ENCODE data around the gene CAB39.

Gene CAB39

DNA sequence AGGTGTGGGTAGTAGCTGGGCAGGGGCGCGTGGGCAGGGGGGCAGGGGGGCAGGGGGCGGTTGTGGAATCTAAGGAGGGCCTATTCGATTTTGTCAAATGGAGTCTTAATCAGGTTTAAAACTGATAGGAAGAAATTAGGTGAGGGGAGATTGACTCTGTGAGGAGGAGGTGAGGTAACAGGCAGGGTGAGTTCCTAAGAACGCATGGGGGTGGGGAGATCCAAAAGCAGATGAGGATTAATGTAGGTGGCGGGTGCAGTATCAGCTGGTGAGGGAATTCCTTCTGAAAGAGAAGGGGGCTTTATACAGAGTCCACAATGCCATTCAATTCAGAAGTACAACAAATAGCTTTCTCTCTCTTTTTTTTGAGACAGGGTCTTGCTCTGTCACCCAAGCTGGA is 72.7 kb downstream of the CAB39 start:
- TF ChIP-seq RARB (CRISPR knock-in tag; IDR thresholded peaks at IDR 0.05), result no peak
- no peak for TF ChIP-seq ARNTL (CRISPR knock-in tag; IDR thresholded peaks at IDR 0.05; ENCODE audit: borderline replicate concordance, low read depth)
- no peak for TF ChIP-seq ZNF565 (CRISPR knock-in tag; conservative IDR thresholded peaks at IDR 0.05; ENCODE audit: low read depth)
- TF ChIP-seq TOX (CRISPR knock-in tag; IDR thresholded peaks at IDR 0.05; ENCODE audit: borderline replicate concordance), result no peak
- TF ChIP-seq CSDC2 (CRISPR knock-in tag; IDR thresholded peaks at IDR 0.05), result no peak
- no peak for TF ChIP-seq SNAI2 (CRISPR knock-in tag; IDR thresholded peaks at IDR 0.05)
- TF ChIP-seq ZNF70 (CRISPR knock-in tag; IDR thresholded peaks at IDR 0.05), result no peak
- TF ChIP-seq GLIS3 (CRISPR knock-in tag; IDR thresholded peaks at IDR 0.05), result no peak
- TF ChIP-seq OSR1 (CRISPR knock-in tag; IDR thresholded peaks at IDR 0.05), result no peak
- TF ChIP-seq ZC3H10 (CRISPR knock-in tag; IDR thresholded peaks at IDR 0.05), result no peak
- no peak for TF ChIP-seq ISL1 (CRISPR knock-in tag; IDR thresholded peaks at IDR 0.05)
- no peak for TF ChIP-seq PPARA (CRISPR knock-in tag; IDR thresholded peaks at IDR 0.05; ENCODE audit: borderline replicate concordance)
- no peak for TF ChIP-seq TCF4 (CRISPR knock-in tag; IDR thresholded peaks at IDR 0.05; ENCODE audit: borderline replicate concordance)
- no peak for TF ChIP-seq ZFP3 (CRISPR knock-in tag; IDR thresholded peaks at IDR 0.05)
- TF ChIP-seq ZFP30 (CRISPR knock-in tag; IDR thresholded peaks at IDR 0.05), result no peak
- TF ChIP-seq, protein P1, sequence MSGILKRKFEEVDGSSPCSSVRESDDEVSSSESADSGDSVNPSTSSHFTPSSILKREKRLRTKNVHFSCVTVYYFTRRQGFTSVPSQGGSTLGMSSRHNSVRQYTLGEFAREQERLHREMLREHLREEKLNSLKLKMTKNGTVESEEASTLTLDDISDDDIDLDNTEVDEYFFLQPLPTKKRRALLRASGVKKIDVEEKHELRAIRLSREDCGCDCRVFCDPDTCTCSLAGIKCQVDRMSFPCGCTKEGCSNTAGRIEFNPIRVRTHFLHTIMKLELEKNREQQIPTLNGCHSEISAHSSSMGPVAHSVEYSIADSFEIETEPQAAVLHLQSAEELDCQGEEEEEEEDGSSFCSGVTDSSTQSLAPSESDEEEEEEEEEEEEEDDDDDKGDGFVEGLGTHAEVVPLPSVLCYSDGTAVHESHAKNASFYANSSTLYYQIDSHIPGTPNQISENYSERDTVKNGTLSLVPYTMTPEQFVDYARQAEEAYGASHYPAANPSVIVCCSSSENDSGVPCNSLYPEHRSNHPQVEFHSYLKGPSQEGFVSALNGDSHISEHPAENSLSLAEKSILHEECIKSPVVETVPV (CRISPR knock-in tag; IDR thresholded peaks at IDR 0.05), result no peak
- TF ChIP-seq BACH2 (CRISPR knock-in tag; IDR thresholded peaks at IDR 0.05; ENCODE audit: borderline replicate concordance), result no peak
- TF ChIP-seq, protein P2, sequence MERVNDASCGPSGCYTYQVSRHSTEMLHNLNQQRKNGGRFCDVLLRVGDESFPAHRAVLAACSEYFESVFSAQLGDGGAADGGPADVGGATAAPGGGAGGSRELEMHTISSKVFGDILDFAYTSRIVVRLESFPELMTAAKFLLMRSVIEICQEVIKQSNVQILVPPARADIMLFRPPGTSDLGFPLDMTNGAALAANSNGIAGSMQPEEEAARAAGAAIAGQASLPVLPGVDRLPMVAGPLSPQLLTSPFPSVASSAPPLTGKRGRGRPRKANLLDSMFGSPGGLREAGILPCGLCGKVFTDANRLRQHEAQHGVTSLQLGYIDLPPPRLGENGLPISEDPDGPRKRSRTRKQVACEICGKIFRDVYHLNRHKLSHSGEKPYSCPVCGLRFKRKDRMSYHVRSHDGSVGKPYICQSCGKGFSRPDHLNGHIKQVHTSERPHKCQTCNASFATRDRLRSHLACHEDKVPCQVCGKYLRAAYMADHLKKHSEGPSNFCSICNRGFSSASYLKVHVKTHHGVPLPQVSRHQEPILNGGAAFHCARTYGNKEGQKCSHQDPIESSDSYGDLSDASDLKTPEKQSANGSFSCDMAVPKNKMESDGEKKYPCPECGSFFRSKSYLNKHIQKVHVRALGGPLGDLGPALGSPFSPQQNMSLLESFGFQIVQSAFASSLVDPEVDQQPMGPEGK (CRISPR knock-in tag; IDR thresholded peaks at IDR 0.05; ENCODE audit: borderline replicate concordance), result no peak
- TF ChIP-seq, protein P3, sequence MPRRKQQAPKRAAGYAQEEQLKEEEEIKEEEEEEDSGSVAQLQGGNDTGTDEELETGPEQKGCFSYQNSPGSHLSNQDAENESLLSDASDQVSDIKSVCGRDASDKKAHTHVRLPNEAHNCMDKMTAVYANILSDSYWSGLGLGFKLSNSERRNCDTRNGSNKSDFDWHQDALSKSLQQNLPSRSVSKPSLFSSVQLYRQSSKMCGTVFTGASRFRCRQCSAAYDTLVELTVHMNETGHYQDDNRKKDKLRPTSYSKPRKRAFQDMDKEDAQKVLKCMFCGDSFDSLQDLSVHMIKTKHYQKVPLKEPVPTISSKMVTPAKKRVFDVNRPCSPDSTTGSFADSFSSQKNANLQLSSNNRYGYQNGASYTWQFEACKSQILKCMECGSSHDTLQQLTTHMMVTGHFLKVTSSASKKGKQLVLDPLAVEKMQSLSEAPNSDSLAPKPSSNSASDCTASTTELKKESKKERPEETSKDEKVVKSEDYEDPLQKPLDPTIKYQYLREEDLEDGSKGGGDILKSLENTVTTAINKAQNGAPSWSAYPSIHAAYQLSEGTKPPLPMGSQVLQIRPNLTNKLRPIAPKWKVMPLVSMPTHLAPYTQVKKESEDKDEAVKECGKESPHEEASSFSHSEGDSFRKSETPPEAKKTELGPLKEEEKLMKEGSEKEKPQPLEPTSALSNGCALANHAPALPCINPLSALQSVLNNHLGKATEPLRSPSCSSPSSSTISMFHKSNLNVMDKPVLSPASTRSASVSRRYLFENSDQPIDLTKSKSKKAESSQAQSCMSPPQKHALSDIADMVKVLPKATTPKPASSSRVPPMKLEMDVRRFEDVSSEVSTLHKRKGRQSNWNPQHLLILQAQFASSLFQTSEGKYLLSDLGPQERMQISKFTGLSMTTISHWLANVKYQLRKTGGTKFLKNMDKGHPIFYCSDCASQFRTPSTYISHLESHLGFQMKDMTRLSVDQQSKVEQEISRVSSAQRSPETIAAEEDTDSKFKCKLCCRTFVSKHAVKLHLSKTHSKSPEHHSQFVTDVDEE (CRISPR knock-in tag; IDR thresholded peaks at IDR 0.05), result no peak
- no peak for ATAC-seq

DNA sequence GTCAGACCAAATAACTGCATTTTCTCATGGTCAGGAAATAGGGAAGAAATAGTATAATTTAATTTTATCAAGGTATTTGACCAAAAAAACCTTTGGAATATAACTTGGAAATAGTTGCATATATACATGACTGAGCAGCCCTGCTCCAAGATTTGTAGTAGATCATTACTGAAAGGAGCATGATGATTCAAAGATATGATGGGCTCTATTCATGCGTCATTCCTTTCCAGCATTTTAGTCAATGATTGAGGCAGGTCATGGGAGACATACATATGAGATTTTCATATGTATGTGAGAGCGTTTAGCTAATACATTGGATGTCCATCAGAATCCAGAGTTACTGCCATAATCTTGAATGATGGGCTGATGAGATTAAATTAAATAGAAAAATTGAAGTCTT is 74.5 kb downstream of the CAB39 start:
- no peak for ATAC-seq
- TF ChIP-seq ISL1 (CRISPR knock-in tag; IDR thresholded peaks at IDR 0.05) (no peak), GLIS3 (CRISPR knock-in tag; IDR thresholded peaks at IDR 0.05) (no peak), RARB (CRISPR knock-in tag; IDR thresholded peaks at IDR 0.05) (no peak), ZC3H10 (CRISPR knock-in tag; IDR thresholded peaks at IDR 0.05) (no peak), TCF4 (CRISPR knock-in tag; IDR thresholded peaks at IDR 0.05; ENCODE audit: borderline replicate concordance) (no peak), TOX (CRISPR knock-in tag; IDR thresholded peaks at IDR 0.05; ENCODE audit: borderline replicate concordance) (no peak)
- TF ChIP-seq, protein P3 (CRISPR knock-in tag; IDR thresholded peaks at IDR 0.05), result no peak

DNA sequence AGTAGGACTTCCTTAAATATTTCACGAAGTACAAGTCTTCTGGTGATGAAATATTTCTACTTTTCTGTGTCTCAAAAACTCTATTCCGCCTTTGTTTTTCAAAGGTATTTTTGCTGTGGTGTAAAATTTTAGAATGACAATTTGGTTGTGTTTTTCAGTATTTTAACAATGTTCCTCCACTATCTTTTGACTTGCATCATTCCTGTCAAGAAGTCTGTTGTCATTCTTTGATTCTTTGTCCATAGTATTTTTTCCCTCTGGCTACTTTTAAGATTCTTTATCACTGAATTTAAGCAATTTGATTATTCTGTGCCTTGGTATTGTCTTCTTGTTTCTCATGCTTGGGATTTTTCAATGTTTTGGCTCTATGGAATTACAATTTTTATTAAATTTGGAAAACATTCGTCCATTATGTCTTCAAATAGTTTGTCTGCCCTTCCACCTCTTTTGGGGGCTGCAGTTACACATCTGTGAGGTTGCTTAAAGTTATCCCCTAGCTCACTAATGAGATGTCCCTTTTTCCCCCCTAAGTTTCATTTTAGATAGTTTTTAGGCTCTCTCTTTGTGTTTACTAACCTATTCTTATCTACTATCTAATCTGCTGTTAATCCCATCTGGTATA is 76.0 kb downstream of the CAB39 start:
- no peak for TF ChIP-seq ZNF8 (CRISPR knock-in tag; IDR thresholded peaks at IDR 0.05)
- no peak for TF ChIP-seq TOX (CRISPR knock-in tag; IDR thresholded peaks at IDR 0.05; ENCODE audit: borderline replicate concordance)
- TF ChIP-seq, protein P4, sequence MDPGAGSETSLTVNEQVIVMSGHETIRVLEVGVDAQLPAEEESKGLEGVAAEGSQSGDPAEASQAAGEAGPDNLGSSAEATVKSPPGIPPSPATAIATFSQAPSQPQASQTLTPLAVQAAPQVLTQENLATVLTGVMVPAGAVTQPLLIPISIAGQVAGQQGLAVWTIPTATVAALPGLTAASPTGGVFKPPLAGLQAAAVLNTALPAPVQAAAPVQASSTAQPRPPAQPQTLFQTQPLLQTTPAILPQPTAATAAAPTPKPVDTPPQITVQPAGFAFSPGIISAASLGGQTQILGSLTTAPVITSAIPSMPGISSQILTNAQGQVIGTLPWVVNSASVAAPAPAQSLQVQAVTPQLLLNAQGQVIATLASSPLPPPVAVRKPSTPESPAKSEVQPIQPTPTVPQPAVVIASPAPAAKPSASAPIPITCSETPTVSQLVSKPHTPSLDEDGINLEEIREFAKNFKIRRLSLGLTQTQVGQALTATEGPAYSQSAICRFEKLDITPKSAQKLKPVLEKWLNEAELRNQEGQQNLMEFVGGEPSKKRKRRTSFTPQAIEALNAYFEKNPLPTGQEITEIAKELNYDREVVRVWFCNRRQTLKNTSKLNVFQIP (CRISPR knock-in tag; IDR thresholded peaks at IDR 0.05; ENCODE audit: borderline replicate concordance, low read depth), result no peak
- TF ChIP-seq ZFP30 (CRISPR knock-in tag; IDR thresholded peaks at IDR 0.05), result no peak
- TF ChIP-seq RARB (CRISPR knock-in tag; IDR thresholded peaks at IDR 0.05), result no peak
- no peak for TF ChIP-seq BACH2 (CRISPR knock-in tag; IDR thresholded peaks at IDR 0.05; ENCODE audit: borderline replicate concordance)
- TF ChIP-seq ZFP3 (CRISPR knock-in tag; IDR thresholded peaks at IDR 0.05), result no peak
- no peak for TF ChIP-seq GLIS3 (CRISPR knock-in tag; IDR thresholded peaks at IDR 0.05)
- no peak for ATAC-seq

Data from SK-N-SH treated with all-trans-retinoic acid at 6 μM for 48 hours (cell line).